GM18868 (cell line): ENCODE measurements around the gene PTPRO.

ENCODE experiments used
- ATAC-seq: cut with Tn5 transposase; IDR thresholded peaks from one replicate; pipeline ENCODE4 v1.9.1; 2021; ENCODE audit warnings: mild to moderate bottlenecking, moderate library complexity; ENCODE audit not compliant: unreplicated experiment

PTPRO gene

DNA sequence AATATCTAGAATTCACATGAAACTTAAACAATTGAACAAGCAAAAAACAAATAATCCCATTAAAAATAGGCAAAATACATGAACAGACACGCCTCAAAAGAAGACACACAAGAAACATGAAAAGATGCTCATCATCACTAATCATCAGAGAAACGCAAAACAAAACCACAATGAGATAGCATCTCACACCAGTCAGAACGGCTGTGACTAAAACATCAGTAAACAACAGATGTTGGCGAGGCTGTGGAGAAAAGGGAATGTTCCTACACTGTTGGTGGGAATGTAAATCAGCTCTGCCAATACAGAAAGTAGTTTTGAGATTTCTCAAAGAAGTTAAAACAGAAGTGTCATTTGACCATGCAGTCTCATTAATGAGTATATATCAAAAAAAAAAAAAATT, 121.3 kb downstream of the PTPRO start:
- ATAC-seq, result no peak

- no peak for ATAC-seq
These were observed 122.2 kb downstream of the PTPRO start for GRCh38 chr12:15444523-15444922.

GRCh38 chr12:15446807-15447206, 124.5 kb downstream of the PTPRO start:
- ATAC-seq, result no peak

DNA sequence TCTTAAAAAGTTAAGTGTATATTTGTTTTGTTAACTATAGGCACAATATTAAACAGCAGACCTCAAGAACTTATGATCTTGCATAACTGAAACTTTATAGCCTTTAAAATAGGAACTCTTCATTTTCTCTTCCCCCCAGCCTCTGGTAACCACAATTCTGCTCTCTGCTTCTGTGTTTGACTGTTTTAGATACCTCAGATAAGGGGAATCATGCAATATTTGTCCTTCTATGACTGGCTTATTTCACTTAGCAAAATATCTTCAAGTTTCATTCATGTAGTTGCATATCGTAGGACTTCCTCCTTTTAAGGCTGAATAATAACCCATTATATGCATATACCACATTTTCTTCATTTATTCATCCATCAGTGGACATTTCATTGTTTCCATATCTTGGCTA, 131.3 kb downstream of the PTPRO start:
- peak; percentile 98 for ATAC-seq

GRCh38 chr12:15458008-15458407, 135.7 kb downstream of the PTPRO start:
- ATAC-seq, result no peak

DNA sequence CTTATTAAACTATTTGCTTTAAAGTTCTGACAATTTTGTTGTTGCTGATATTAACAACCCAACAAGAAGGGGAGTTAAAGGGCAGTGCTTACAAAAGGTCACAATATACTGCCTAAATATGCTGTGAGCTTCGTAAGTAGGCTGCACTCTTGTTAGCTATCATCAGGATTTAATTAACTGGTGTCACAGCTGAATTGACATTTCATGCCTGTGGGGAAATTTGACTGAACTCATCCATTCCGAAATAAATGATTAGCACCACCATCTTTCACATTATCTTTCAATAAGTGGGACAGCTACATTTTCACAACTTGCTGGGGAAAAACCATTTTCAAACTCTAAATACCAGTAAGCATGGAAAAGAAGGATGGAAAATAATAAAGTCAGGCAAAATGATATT, 146.6 kb downstream of the PTPRO start:
- ATAC-seq, result no peak

GRCh38 chr12:15469356-15469755, 147.0 kb downstream of the PTPRO start:
- no peak for ATAC-seq

DNA sequence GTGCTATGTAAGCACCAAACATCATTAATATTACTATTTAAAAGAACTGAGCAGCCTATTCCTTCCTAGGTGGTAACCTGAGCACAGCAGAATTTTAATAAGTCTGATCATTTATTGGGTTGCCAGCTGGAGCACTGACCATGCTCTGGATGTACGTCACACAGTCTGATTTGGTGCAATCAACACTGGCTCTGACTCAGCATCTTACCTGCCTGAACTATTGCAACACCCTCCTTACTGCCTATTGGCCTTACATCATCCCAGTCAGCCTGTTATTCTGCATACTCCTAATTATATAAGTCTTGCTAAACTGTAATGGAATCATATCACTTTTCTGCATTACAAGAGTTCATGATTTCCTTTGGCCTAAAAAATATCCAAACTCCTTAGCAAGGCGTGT, 149.7 kb downstream of the PTPRO start:
- ATAC-seq, result no peak

GRCh38 chr12:15474766-15475165, 152.5 kb downstream of the PTPRO start:
- ATAC-seq, result no peak

GRCh38 chr12:15477761-15478160, 155.5 kb downstream of the PTPRO start:
- no peak for ATAC-seq

DNA sequence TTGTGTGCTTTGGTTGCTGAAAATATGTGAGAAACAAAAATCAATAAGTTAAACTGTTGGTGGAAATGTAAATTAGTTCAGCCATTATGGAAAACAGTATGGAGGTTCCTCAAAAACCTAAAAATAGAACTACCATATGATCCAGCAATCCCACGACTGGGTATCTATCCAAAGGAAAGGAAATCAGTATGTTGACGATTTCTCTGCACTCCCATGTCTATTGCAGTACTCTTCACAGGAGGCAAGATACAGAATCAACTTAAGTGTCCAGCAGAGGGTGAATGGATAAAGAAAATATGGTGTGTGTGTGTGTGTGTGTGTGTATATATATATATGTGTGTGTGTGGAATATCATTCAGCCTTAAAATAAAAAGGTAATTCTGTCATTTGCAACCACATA, 159.5 kb downstream of the PTPRO start:
- no peak for ATAC-seq

DNA sequence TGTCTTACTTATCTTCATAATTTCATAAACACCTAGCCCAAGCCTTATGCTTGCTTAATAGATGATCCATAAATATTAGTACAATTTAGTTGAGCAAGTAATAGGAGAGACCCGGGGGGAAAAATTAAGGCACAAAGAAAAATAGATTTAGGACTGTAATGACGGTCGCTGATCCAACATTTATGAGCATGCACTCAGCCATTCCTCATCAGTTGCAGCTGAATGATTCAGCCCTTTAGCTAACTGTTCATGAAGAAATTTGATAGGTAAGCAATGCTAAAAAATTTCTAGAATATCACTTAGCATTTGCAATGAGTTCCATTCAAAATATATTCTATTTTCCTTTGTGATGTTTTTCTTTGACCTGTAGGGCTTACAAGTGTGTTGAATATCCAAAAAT, 163.2 kb downstream of the PTPRO start:
- no peak for ATAC-seq

DNA sequence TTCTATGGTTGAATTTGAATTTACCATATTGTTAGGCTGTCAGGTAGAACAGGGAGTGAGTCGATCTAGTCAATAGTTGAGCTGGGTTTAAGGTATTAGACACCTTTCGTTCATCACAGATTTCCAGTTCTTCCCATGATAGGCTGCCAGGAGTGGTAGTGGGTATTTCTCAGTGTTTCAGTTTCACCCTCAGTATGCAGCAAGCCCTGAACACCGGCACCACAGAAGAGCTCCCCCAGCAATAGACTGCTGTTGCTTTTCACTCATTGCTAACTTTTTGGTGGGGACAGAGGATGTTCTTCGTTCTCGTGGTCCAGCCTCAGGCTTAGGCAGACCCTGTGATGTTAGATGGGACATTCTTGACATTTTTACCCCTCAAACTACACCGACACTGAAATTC, 164.6 kb downstream of the PTPRO start:
- ATAC-seq, result no peak

DNA sequence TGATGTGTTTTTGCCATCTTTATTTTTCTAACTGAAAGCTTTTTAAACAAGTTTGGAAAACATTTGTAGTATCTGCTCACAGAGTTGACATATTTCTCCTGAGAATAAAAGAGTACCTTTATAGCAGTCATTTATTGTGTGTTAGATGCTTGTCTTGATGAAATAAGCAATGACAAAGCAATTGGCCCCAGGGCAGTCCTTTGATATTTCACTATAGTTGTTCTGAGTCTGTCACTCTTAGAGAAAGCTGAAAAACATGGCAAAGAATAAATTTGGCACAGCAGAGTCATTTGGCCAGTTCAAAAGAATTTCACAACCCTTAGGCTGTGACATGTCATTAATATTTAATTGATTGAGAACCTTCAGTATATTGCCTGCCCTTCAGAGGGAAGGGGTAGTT, 166.2 kb downstream of the PTPRO start:
- ATAC-seq, result no peak

GRCh38 chr12:15494329-15495046, 172.2 kb downstream of the PTPRO start:
- peak; percentile 95 for ATAC-seq

DNA sequence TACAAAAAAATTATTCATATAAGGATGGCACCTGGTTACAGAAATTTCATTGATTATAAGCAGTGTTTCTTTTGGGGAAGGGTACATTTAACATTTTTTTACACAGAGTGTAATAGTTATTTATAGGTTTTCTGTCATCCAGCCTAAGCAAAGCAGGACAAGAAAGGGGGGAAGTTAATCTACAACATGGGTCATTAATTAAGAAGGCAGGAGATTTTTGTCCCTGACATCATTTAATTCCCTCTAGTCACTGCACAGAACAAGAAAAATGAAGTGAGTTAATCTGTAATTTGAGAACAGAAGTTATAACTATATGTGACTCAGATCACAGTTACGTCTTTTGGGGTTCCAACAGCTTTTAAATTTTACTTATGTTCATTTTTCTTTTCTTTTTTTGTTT, 173.4 kb downstream of the PTPRO start:
- ATAC-seq, result no peak

DNA sequence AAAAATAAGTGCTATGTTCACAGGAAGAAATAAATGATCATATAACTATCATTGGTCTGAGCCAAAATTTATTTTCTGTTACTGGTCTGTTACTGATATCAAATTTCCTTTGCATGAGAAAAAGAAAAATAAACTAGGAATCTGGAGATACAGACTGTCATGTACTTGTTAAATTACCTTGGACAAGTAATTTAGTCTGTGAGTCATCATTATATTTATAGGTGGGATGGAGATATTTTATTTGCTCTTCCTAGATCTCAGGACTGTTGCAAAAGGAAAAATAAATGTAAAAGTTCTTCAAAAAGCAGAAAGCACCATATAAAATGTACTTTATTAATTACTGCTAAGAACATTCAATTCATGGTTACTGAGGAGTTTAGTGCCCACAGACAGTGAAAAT, 174.4 kb downstream of the PTPRO start:
- no peak for ATAC-seq

- ATAC-seq, result no peak
These were observed 175.5 kb downstream of the PTPRO start for GRCh38 chr12:15497671-15498292.

DNA sequence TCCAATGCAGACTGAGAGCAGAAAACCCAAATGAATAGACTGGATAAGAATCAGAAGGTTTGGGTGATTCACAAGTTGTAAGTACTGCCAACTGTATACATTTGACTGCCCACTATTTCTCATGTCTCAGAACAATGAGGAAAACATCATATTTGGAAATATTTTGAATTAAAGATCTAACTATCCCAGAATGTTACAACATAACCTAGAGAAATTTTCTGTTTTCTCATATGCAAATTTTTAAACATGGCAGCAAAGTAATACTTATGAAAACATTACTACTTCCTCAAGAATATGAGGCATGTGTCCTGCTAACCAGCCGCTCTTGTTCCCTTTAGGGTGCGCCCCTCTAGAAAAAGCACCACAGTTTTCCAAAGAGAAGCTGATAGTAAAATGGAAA, 179.9 kb downstream of the PTPRO start:
- no peak for ATAC-seq

DNA sequence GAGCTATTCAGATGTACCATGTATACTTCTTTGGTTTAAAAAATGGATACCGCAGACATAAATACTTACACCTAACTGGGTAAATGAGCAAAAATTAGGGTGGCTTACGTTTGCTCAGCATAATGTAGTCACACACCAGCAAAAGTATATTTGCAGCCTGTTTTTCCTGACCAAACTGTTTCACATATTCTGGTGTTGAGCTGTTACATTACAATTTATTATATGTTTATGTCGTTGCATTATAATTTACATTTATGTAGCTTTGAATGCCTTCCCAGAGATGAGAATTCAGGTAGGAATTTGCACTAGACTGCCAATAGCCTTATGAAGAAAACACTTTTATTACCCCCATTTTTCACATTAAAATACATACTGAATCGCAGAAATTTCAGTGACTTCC, 183.3 kb downstream of the PTPRO start:
- no peak for ATAC-seq

DNA sequence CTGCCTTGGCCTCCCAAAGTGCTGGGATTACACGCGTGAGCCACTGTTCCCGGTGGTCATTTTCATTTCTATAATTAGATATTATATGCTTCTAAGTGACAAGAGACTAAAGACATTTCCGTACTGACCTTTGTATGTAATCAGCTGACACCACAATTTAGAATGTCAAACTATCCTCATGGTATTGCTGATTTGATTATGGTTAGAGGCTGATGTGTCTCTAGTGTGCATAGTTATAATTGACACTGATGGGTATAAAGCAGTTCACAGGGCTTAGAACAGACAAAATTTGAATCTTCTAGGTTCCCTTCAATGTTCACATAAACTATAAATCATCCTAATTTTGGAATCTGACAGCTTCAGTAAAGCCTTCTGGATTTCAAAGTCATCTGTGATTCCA, 192.7 kb downstream of the PTPRO start:
- no peak for ATAC-seq

DNA sequence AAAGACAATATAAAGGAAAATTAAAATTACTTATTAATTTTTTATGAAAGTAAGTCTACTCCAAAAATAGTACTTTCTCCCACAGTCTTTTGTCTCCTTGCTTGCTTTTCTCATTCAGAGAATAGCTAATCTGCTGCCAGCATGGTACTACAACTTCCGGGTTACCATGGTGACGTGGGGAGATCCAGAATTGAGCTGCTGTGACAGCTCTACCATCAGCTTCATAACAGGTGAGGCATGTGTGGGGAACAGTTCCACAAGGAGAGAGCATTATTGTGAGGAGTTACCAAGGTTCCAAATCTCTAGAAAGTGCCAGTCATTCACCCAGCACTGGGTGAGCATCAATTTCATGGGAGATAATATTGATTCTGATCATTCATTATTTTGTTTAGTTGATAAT, 197.8 kb downstream of the PTPRO start:
- ATAC-seq, result peak; percentile 47

GRCh38 chr12:15520844-15521243, 198.5 kb downstream of the PTPRO start:
- no peak for ATAC-seq
